Effector CD4-positive, alpha-beta T cell (primary cell): Measurements from ENCODE around the gene IRAK1.
"Not testable (repeated sequence)": the region's sequence is repeated elsewhere in the genome, so short reads cannot be mapped to it uniquely, and the experiment has no call there.

Experiments
- DNase-seq: peaks from one replicate; pipeline ENCODE4 v3.0.0-alpha.2; 2020

IRAK1 gene

GRCh38 chrX:153993978-153994377 lies 25.7 kb downstream of the IRAK1 start:
- DNase-seq = no peak

DNA sequence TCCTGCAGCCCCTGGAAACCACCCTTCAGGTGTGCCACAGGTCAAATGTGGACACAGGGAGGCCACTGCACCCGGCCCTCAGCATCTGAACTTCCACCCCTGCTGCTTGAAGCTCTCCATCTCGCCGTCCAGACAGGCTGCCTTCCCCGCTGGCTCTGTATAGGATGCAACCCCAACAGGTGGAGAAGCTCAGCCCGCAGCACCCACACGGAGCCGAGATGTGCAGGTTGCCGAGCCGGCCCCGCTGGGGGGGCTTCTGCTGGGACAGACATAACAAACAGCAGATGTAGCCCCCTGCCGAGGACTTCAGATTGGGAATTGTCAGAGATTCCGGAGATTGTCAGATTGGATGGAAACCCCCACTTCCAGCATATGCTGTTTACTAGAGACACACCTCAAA lies 26.6 kb downstream of the IRAK1 start:
- DNase-seq = no peak

GRCh38 chrX:153992180-153992579 lies 27.5 kb downstream of the IRAK1 start:
- DNase-seq = no peak

DNA sequence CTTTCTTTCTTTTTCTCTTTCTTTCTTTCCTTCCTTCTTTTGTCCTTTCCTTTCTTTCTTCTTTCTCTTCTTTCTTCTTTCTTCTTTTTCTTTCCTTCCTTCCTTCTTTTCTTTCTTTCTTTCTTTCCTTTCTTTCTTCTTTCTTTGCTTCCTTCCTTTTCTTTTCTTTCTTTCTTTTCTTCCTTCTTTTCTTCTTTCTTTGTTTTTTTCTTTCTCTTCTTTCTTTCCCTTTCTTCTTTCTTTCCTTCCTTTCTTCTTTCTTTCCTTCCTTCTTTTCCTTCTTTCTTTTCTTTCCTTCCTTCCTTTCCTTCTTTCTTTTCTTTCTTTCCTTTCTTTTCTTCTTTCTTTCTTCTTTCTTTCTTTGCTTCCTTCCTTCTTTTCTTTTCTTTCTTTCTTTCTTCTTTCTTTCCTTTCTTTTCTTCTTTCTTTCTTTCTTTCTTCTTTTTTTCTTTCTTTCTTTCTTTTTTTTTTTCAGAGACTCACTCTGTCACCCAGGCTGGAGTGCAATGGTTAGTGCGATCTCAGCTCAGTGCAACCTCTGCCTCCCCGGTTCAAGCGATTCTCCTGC lies 28.6 kb downstream of the IRAK1 start:
- no peak for DNase-seq

GRCh38 chrX:153989973-153990655 lies 29.6 kb downstream of the IRAK1 start:
- DNase-seq = no peak

DNA sequence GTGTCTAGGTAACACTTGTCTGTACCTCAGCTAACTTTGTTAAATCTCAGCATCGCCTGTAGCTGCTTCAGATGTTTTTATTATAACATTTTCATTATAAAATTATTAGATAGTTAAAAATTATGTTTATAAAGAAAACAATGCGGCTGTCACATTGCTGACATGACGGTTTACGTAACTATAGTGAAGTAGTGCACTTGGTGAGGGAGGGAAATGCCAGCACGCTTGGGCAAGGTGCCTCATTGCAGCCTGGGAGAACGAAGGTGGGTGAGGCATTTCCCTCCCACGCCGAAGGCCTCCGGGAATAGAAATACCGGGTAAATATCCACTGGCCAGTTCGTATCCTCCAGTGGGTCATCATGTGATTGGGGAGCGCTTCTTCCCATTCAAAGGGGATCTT lies 31.2 kb downstream of the IRAK1 start:
- DNase-seq = no peak

DNA sequence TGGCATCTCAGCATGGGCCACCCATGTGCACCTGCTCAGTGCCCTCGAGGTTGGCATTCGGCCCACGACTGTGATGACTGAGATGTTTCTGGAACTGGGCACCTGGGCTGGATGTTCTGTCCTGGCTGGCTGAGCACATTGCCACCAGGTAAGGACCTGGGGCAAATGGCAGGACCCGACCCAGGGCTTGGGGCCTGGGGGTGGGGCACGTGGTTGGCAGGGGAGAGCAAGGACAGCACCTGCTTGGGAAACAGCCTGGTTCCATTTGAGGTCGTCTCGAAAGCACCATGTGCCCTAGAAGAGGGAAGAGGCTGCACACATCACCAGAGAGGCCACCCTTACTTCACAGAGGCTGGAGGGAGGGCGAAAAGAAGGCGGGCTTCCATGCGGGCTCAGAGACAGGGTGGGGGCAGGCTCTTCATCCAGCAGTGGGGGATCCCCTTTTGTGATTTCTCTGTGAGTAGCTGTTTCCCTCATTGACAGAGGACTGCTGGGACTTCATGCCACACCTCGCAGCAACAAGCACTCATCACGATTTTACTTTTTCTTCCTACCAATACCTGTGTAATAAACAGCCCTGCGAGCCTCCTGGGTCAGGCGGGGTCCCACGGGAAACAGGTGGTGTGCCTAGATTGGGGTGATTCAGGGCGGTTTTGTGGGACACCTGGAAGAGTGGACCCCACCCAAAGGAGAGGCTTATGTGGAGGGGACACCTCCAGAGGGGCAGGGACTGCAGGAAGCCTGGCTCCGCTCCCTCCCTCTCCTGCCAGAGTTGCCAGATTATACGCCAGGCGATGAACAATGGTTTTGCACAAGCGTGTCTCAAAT lies 35.1 kb downstream of the IRAK1 start:
- DNase-seq = no peak

GRCh38 chrX:153983321-153983801 lies 36.3 kb downstream of the IRAK1 start:
- DNase-seq = no peak

GRCh38 chrX:153981771-153982533 lies 37.8 kb downstream of the IRAK1 start:
- DNase-seq = peak; percentile 49

DNA sequence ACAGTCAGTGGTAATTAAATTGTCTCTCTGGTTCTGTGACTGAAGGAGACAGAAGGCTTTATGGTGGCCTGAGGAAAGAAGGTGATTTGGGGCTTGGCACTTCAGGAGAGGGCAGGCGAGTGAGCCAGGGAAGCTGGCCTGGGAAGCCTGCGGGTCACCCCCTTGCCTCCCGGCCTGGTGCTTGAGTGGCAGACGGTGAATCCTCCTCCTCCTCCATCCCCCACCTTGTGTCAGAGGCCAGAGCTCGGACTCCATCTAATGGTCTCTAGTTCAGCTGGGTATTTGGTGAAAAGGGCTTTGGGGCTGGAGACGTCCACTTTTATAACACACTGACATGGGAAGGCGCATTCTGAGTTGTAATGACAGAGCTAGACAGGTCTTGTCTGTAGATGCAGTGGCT lies 38.5 kb downstream of the IRAK1 start:
- no peak for DNase-seq

DNA sequence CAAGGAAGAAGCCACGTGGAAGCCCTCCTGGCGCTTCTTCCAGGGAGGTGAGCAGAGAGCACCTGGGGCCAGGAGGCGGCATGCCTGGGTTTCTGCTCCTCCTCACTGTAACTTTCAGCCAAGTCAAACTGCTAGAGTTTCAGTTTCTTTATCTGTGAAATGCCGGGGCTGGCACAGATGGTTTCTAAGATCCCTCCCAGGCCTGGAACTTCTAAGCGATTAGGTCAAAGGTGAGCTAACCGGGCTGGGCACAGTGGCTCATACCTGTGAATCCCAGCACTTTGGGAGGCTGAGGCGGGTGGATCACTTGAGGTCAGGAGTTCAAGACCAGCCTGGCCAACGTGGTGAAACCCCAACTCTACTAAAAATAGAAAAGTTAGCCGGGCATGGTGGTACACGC lies 39.3 kb downstream of the IRAK1 start:
- DNase-seq = not testable (repeated sequence)

- DNase-seq = no peak
These were observed 44.9 kb downstream of the IRAK1 start for GRCh38 chrX:153974726-153975286.

- DNase-seq = no peak
These were observed 45.5 kb downstream of the IRAK1 start for GRCh38 chrX:153974003-153974725.

DNA sequence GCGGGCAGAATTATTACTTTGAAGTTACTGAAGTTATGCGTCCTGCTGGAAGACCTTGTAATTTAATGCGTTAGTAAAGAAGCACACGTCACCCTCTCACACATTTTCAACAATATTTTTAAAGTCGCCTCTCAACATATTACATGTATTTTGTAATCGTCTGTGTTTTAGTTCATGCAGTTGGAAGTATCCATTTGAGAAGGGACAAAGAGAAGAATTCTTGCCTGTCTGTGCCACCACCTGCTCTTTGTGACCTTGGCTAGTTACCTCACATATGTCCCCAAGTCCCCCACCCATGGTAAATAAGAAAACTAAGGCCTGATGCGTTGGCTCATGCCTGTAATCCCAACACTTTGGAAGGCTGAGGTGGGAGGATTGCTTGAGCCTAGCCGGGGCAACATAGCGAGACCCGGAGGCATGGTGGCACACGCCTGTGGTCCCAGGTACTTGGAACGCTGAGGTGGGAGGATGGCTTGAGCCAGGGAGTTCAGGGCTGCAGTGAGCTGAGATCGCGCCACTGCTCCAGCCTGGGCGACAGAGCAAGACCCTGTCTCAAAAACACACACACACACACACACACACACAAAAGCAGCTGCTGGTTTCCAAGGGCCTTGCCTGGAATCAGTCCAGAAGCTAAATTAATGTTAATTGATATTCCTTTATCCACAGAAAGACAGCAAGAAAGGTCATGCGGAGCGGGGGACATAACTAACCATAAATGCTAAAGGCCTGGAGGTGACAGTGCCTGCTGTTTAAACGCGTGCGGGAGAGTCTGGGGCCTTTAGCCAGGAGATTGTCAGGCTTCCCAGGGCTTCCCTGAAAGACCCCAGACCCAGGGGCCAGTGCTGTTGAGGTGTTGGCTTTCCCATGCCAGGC lies 46.3 kb downstream of the IRAK1 start:
- no peak for DNase-seq

DNA sequence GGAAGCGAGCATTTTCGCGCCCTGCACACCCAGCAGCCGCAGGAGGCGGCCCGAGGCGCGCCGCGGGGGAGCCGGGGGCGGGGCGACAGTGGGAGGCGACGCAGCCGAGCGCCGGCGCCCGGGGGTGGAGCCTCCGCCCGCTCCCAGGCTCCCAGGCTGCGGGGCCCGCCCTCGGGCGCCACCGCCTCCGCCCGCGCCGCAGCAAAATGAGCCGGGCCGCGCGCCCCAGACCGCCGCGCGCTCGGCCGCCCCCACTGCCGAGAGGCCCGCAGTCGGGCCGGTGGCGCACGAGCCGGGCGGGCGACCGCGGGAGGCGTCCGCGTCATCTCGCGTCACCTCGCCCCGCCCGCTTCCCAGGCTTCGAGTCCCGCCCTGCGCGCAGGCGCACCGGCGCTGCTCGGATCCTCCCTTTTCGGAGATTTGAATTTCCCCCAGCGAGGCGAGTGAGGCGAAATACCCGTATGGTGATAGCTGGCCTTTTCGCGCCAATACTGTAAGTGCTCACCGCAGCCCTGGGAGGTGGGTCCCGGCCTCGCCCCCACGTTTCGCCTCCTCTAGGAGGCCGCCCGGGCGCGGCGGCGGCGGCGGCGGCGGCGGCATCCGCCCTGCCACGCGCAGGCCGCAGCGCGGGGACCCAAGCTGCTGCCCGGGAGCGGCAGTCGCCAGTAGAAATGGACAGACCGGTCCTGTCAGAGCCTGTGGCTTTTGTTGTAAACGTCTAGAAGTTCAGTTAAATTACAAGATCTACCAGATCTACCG lies 47.2 kb downstream of the IRAK1 start, which contains the start of gene TMEM187:
TMEM187 (plus strand) TSS at position 387 of the 759 bp plus-strand sequence. CDS start 9,309 bp downstream, outside the sequence.
- peak; percentile 85 for DNase-seq

DNA sequence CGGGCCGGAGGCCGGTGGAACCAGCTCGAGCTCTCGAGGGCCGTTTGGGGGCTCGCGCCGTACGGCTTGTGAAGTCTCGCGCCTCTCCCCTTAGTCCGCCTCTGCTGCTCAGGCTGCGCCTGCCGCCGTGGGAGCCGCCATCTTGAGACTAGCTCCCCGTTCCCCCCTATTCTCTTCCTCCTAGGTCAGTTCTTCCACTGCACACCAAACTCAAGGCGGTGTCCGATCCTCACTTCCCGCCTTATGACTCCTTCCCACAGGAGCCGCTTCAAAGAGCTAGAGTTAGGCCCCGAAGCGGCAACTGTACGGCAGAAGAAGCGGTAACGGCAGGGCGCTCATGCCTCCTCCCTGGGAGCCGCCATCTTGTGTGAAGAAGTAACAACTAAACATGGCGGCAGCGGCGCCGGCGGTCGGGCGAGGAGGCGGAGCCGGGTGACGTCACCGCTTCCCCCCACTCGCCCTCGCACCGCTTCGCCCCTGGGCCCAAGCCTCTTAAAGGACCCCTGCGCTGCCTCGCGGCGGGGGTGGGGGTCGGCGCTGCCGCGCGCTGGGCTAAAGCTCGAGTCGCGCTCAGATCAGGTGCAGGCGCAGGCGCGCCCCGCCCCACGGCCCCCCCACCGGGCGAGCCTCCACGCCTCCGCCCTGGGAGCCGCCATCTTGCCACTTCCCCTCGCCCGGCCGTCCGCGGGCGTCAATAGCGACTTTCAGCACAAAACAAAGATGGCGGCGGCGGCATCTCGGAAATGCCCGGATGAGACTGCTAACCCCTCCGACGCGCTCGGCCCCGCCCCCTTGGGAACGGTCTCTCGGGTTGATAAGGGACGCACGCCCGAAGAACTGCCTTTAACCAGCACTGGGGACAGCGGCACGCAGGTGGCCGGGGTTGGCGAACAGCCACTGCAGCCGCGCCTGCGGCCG lies 48.0 kb downstream of the IRAK1 start, which contains the start of gene HCFC1:
HCFC1 (minus strand) TSS at position 369 of the 918 bp plus-strand sequence. CDS start 978 bp downstream, outside the sequence.
- DNase-seq = peak; percentile 92

DNA sequence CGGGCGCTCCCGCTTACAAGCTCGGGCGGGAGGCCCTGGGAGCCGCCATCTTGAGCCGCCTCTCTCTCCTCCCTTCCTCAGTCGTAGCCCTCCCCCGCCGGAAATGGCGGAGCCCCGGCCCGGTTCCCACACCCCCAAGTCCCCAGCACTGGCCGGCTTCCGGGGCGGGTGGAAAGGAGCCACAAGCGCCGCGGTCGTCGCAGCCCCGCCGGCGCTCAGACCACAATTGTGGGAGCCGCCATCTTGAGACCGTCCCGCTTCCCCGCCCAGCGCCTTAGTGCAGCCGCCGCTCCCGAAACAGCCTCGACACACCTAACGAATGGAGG lies 48.6 kb downstream of the IRAK1 start:
- peak; percentile 86 for DNase-seq

DNA sequence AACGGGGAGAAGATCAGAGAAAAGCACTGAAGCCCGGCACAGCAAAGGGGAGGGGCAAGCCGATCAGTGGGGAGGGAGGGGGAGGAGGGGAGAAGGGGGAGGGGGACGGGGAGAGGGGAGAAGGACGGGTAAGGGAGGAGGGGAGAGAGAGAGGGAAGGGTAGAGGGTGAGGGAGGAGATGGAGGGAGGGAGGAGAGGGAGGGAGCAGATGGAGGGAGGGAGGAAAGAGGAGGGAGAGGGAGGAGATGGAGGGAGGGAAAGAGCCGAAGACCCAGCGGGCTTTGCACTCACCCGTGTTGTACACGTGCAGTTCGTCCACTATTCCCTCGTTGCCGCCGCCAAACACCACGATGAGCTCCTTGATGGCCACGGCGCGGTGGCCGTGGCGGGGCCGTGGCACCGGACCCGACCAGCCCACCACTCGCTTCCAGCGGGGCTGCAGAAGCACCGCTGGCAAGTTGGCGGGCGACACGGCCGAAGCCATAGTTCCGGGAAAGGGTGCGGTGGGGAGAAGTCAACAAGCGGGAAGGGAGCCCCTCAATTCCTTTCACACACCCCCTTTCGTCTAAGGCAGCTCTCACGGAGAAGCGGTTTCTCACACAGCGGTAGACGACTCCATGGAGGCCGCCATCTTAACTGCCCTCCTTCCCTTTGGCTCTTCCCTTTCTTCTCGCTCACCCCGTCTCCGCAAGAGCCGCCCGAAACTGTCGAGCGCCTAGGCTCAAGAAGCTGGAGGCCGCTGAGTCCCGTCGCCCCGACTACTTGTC lies 49.2 kb downstream of the IRAK1 start:
- peak; percentile 43 for DNase-seq
